ENCODE measurements around the gene A4GNT. TPM values are rescaled to one million over a fixed set of nuclear protein-coding genes. Genes with fewer than 3 reads are reported as not detected.
A peak's percentile ranks its signal among the peaks of the same experiment; 100 is the strongest.
"Not testable (repeated sequence)": the region's sequence is repeated elsewhere in the genome, so short reads cannot be mapped to it uniquely, and the experiment has no call there.

A4GNT gene
- not detected in 2 replicates for total RNA-seq (2014; rRNA removed; shearing (Covaris generic))
- polyA plus RNA-seq (2015; cell fraction: cytosol; rRNA removed), result not detected in 2 replicates
- polyA plus RNA-seq (2015; cell fraction: nucleus; rRNA removed), result not detected in 2 replicates

- DNase-seq (ENCODE audit: low read depth), result no peak
Measured at GRCh38 chr3:138132239-138132638, at the start of gene A4GNT. A4GNT (minus strand) TSS chr3:138132390; CDS start chr3:138131256, 1,134 bp downstream.

GRCh38 chr3:138180375-138181029, 48.3 kb upstream of the A4GNT start:
- DNase-seq (ENCODE audit: low read depth), result no peak

- DNase-seq (ENCODE audit: low read depth), result peak; percentile 80
Measured at GRCh38 chr3:138174421-138175131, 42.4 kb upstream of the A4GNT start, which contains the start of gene DBR1. DBR1 (minus strand) TSS chr3:138174921; CDS start chr3:138174795, 126 bp downstream.

GRCh38 chr3:138173769-138174420, 41.7 kb upstream of the A4GNT start:
- DNase-seq (ENCODE audit: low read depth), result no peak

- DNase-seq (ENCODE audit: low read depth), result no peak
Measured at GRCh38 chr3:138172625-138173024, 40.4 kb upstream of the A4GNT start.

GRCh38 chr3:138165061-138165460, 32.9 kb upstream of the A4GNT start:
- DNase-seq (ENCODE audit: low read depth), result no peak

- no peak for DNase-seq (ENCODE audit: low read depth)
Measured at GRCh38 chr3:138157743-138158142, 25.6 kb upstream of the A4GNT start.

- DNase-seq (ENCODE audit: low read depth), result no peak
Measured at GRCh38 chr3:138154534-138154933, 22.3 kb upstream of the A4GNT start.

GRCh38 chr3:138148503-138148902, 16.3 kb upstream of the A4GNT start:
- DNase-seq (ENCODE audit: low read depth), result no peak

- not testable (repeated sequence) for DNase-seq (ENCODE audit: low read depth)
Measured at GRCh38 chr3:138142181-138142580, 10.0 kb upstream of the A4GNT start.

GRCh38 chr3:138140940-138141339, 8.8 kb upstream of the A4GNT start:
- no peak for DNase-seq (ENCODE audit: low read depth)

GRCh38 chr3:138139691-138140090, 7.5 kb upstream of the A4GNT start:
- no peak for DNase-seq (ENCODE audit: low read depth)

- DNase-seq (ENCODE audit: low read depth), result no peak
Measured at GRCh38 chr3:138137861-138138260, 5.7 kb upstream of the A4GNT start.

GRCh38 chr3:138136201-138136600, 4.0 kb upstream of the A4GNT start:
- DNase-seq (ENCODE audit: low read depth), result no peak

GRCh38 chr3:138135833-138136194, 3.6 kb upstream of the A4GNT start:
- DNase-seq (ENCODE audit: low read depth), result no peak

GRCh38 chr3:138135146-138135832, 3.1 kb upstream of the A4GNT start:
- no peak for DNase-seq (ENCODE audit: low read depth)

- DNase-seq (ENCODE audit: low read depth), result no peak
Measured at GRCh38 chr3:138127636-138128365, 4.4 kb downstream of the A4GNT start.

- DNase-seq (ENCODE audit: low read depth), result no peak
Measured at GRCh38 chr3:138125548-138126221, 6.5 kb downstream of the A4GNT start.

GRCh38 chr3:138124706-138125355, 7.4 kb downstream of the A4GNT start:
- DNase-seq (ENCODE audit: low read depth), result no peak

- DNase-seq (ENCODE audit: low read depth), result no peak
Measured at GRCh38 chr3:138124188-138124587, 8.0 kb downstream of the A4GNT start.
